Measurements from ENCODE around the gene FANCC. TPM values are rescaled to one million over a fixed set of nuclear protein-coding genes. Genes with fewer than 3 reads are reported as not detected.

FANCC gene
- total and polyA plus RNA-seq, 2 donors (not counting 1 experiment from before 2014, with no cell fraction given) = 8.9 to 9.0 TPM

GRCh38 chr9:95107001-95107749 lies 210.3 kb downstream of the FANCC start:
- Histone ChIP-seq H2AFZ (ENCODE audit: low read length) (no peak overlapping the region), H3K36me3 (ENCODE audit: control insufficient read depth, insufficient read depth, low read length) (peaks cover 11% of the 10 kb centered on the region), H3K9ac (ENCODE audit: insufficient read depth, low read length) (no peak overlapping the region), H3K4me3 (replicated peaks in 1 of 4; ENCODE audit: control extremely low read depth in 1 of 4, insufficient read depth in 1 of 4, low read depth in 3 of 4, low read length in 4 of 4) (no peak overlapping the region), H3K27me3 (ENCODE audit: control insufficient read depth, insufficient read depth, low read length) (no peaks in the 10 kb centered on the region), H3K79me2 (ENCODE audit: control insufficient read depth, insufficient read depth, low read length) (no peaks in the 10 kb centered on the region), H3K27ac (ENCODE audit: insufficient read depth, low read length) (no peak overlapping the region), H4K20me1 (ENCODE audit: control insufficient read depth, extremely low read depth, insufficient read depth, low read length) (no peaks in the 10 kb centered on the region), H3K9me3 (ENCODE audit: control insufficient read depth, insufficient read depth, low read depth, low read length) (no peaks in the 10 kb centered on the region), H3K4me1 (ENCODE audit: control insufficient read depth, extremely low read depth, insufficient read depth, low read length) (peaks cover 2% of the 10 kb centered on the region), H3K4me2 (ENCODE audit: extremely low read depth, insufficient read depth, low read length) (no peak overlapping the region)
- peak; percentile 68 to 94 for DNase-seq (ENCODE audit: low read depth in 2 of 2)
- no peak for TF ChIP-seq EZH2 (IDR thresholded peaks at IDR 0.05; ENCODE audit: low read length, missing control alignments)
- TF ChIP-seq, protein P1, sequence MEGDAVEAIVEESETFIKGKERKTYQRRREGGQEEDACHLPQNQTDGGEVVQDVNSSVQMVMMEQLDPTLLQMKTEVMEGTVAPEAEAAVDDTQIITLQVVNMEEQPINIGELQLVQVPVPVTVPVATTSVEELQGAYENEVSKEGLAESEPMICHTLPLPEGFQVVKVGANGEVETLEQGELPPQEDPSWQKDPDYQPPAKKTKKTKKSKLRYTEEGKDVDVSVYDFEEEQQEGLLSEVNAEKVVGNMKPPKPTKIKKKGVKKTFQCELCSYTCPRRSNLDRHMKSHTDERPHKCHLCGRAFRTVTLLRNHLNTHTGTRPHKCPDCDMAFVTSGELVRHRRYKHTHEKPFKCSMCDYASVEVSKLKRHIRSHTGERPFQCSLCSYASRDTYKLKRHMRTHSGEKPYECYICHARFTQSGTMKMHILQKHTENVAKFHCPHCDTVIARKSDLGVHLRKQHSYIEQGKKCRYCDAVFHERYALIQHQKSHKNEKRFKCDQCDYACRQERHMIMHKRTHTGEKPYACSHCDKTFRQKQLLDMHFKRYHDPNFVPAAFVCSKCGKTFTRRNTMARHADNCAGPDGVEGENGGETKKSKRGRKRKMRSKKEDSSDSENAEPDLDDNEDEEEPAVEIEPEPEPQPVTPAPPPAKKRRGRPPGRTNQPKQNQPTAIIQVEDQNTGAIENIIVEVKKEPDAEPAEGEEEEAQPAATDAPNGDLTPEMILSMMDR (conservative IDR thresholded peaks at IDR 0.05 in 1 of 2, IDR thresholded peaks at IDR 0.05 in 1 of 2; ENCODE audit: low read depth in 1 of 2, low read length in 2 of 2) = no peak

GRCh38 chr9:95105519-95106287 lies 211.8 kb downstream of the FANCC start:
- no peak for DNase-seq (ENCODE audit: low read depth in 2 of 2)
- H3K9me3 ChIP-seq (ENCODE audit: control insufficient read depth, insufficient read depth, low read depth, low read length) = no peaks in the 10 kb centered on the region
- no peak overlapping the region for H3K4me2 ChIP-seq (ENCODE audit: extremely low read depth, insufficient read depth, low read length)
- H3K27me3 ChIP-seq (ENCODE audit: control insufficient read depth, insufficient read depth, low read length) = no peaks in the 10 kb centered on the region
- no peaks in the 10 kb centered on the region for H3K79me2 ChIP-seq (ENCODE audit: control insufficient read depth, insufficient read depth, low read length)
- TF ChIP-seq, protein P1 (conservative IDR thresholded peaks at IDR 0.05 in 1 of 2, IDR thresholded peaks at IDR 0.05 in 1 of 2; ENCODE audit: low read depth in 1 of 2, low read length in 2 of 2) = no peak
- TF ChIP-seq EZH2 (IDR thresholded peaks at IDR 0.05; ENCODE audit: low read length, missing control alignments) = no peak
- peaks cover 2% of the 10 kb centered on the region for H3K4me1 ChIP-seq (ENCODE audit: control insufficient read depth, extremely low read depth, insufficient read depth, low read length)
- H3K4me3 ChIP-seq (replicated peaks in 1 of 4; ENCODE audit: control extremely low read depth in 1 of 4, insufficient read depth in 1 of 4, low read depth in 3 of 4, low read length in 4 of 4) = no peak overlapping the region
- H3K36me3 ChIP-seq (ENCODE audit: control insufficient read depth, insufficient read depth, low read length) = peaks cover 3% of the 10 kb centered on the region
- no peak overlapping the region for H3K9ac ChIP-seq (ENCODE audit: insufficient read depth, low read length)
- no peaks in the 10 kb centered on the region for H4K20me1 ChIP-seq (ENCODE audit: control insufficient read depth, extremely low read depth, insufficient read depth, low read length)
- no peak overlapping the region for H3K27ac ChIP-seq (ENCODE audit: insufficient read depth, low read length)
- no peak overlapping the region for H2AFZ ChIP-seq (ENCODE audit: low read length)

DNA sequence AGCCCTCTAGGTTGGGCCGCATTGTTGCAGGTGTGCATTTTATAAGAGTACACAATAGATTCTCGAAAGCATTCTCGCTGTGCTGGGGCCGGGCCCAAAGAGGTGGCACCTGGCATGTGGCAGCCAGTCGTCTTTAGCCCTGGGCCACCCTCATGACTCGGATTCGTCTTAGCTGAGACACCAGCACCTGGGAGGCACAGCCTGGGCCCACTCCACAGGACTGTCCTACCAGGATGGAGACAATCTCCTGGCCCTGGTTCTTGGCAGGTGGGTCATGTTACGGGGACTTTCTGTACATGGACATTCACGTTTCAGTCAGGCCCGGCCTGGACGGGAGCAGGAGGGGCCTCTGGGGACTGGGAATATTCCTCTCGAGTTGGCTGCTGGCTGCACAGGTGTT lies 212.5 kb downstream of the FANCC start:
- H3K27me3 ChIP-seq (ENCODE audit: control insufficient read depth, insufficient read depth, low read length) = no peaks in the 10 kb centered on the region
- no peak for DNase-seq (ENCODE audit: low read depth in 2 of 2)
- TF ChIP-seq, protein P1 (conservative IDR thresholded peaks at IDR 0.05 in 1 of 2, IDR thresholded peaks at IDR 0.05 in 1 of 2; ENCODE audit: low read depth in 1 of 2, low read length in 2 of 2) = no peak
- TF ChIP-seq EZH2 (IDR thresholded peaks at IDR 0.05; ENCODE audit: low read length, missing control alignments) = no peak
- H2AFZ ChIP-seq (ENCODE audit: low read length) = no peak overlapping the region
- H3K4me2 ChIP-seq (ENCODE audit: extremely low read depth, insufficient read depth, low read length) = no peak overlapping the region
- no peaks in the 10 kb centered on the region for H3K79me2 ChIP-seq (ENCODE audit: control insufficient read depth, insufficient read depth, low read length)
- H4K20me1 ChIP-seq (ENCODE audit: control insufficient read depth, extremely low read depth, insufficient read depth, low read length) = no peaks in the 10 kb centered on the region
- H3K4me3 ChIP-seq (replicated peaks in 1 of 4; ENCODE audit: control extremely low read depth in 1 of 4, insufficient read depth in 1 of 4, low read depth in 3 of 4, low read length in 4 of 4) = no peak overlapping the region
- no peak overlapping the region for H3K27ac ChIP-seq (ENCODE audit: insufficient read depth, low read length)
- H3K36me3 ChIP-seq (ENCODE audit: control insufficient read depth, insufficient read depth, low read length) = peaks cover 3% of the 10 kb centered on the region
- peaks cover 2% of the 10 kb centered on the region for H3K4me1 ChIP-seq (ENCODE audit: control insufficient read depth, extremely low read depth, insufficient read depth, low read length)
- no peaks in the 10 kb centered on the region for H3K9me3 ChIP-seq (ENCODE audit: control insufficient read depth, insufficient read depth, low read depth, low read length)
- H3K9ac ChIP-seq (ENCODE audit: insufficient read depth, low read length) = no peak overlapping the region
